Ovary (tissue), 9 donors: ENCODE results near the gene CSMD2. TPM values are rescaled to one million over a fixed set of nuclear protein-coding genes. Genes with fewer than 3 reads are reported as not detected.

Experiments
- DNase-seq, 5 donors: peaks; one replicate each; pipeline ENCODE4 v3.0.0-alpha.2; 2019 to 2020
- H3K27ac ChIP-seq, 2 donors: fragments of 200-600 bp; one replicate each; pipeline versions ENCODE4 v1.5.1 to v1.8.0; 2019 to 2022
- H3K27me3 ChIP-seq: fragments of 200-600 bp; one replicate; pipeline ENCODE4 v1.8.0; 2022
- H3K36me3 ChIP-seq: fragments of 200-600 bp; sonication (generic); one replicate; pipeline ENCODE4 v1.5.1; 2019
- H3K4me1 ChIP-seq: one replicate; pipeline ENCODE4 v1.8.1; 2013; ENCODE audit warnings: mild to moderate bottlenecking, moderate library complexity; ENCODE audit not compliant: insufficient read depth
- H3K4me3 ChIP-seq: fragments of 200-600 bp; sonication (generic); one replicate; pipeline ENCODE4 v1.5.1; 2017
- H3K9me3 ChIP-seq, 2 donors: fragments of 200-600 bp in 1 of 2; sonication (generic) in 1 of 2; one replicate each; pipeline versions ENCODE4 v1.5.1 to v1.8.1; 2013 to 2019; ENCODE audit warnings: mild to moderate bottlenecking in 1 of 2, moderate library complexity in 1 of 2
- CTCF ChIP-seq, 3 donors: fragments of 450-650 bp in 2 of 3; fragments of 200-600 bp in 1 of 3; IDR thresholded peaks; one replicate each; pipeline versions ENCODE4 v1.5.1 to v1.8.0; 2016 to 2022; ENCODE audit warnings: antibody characterized with exemption in 3 of 3, mild to moderate bottlenecking in 1 of 3
- EP300 ChIP-seq: sonication (generic); formaldehyde crosslinking; IDR thresholded peaks from one replicate; pipeline ENCODE4 v1.6.1; 2017; ENCODE audit warnings: antibody characterized with exemption
- POLR2A ChIP-seq: fragments of 450-650 bp; IDR thresholded peaks from one replicate; pipeline ENCODE4 v1.6.1; 2017; ENCODE audit warnings: antibody characterized with exemption, mild to moderate bottlenecking, moderate library complexity
- WGBS, 3 donors: extraction: QIAGEN DNeasy Blood & Tissue Kit in 1 of 3; methylation state at CpG; one replicate each; pipeline versions ENCODE4 v1.1.5 to v1.1.7; 2013 to 2017; 5-methylcytosine and 5-hydroxymethylcytosine counted together
- intact Hi-C, 4 donors: fragments of 100-400 bp; cut with DNase I; formaldehyde crosslinking; loops; one replicate each; pipeline versions ENCODE4 v1.11.0 to v1.15.1; 2022 to 2023
- polyA plus RNA-seq, 2 donors: library from polyadenylated mRNA; stranded (reverse); fragments of 200-250 nt in 1 of 2; fragments of 350-450 nt in 1 of 2; fragmentation: Illumina TruSeq in 1 of 2; extraction: RNeasy Lipid Tissue Mini Kit (QIAGEN cat#74804) in 1 of 2; gene quantifications; one replicate each; pipeline ENCODE4 v1.2.3, GENCODE V29; 2013 to 2014
- total RNA-seq, 7 donors: library from RNA; depleted of rRNA in 2 of 7; stranded (reverse); fragments of >200 nt in 2 of 7; fragmentation: NEBNext Ultra II Directional in 3 of 7; extraction: Animal tissue kit (Norgen Biotek cat#: 25700) in 3 of 7; gene quantifications; one replicate each; pipeline versions ENCODE4 v1.1.0 to v1.2.4, GENCODE V29; 2016 to 2023
- donor health status: DM: no; HTN: no; CAD: no; lungs with moderate emphysema.
- donor health status: DM: no; HTN: no; CAD: no.
- donor health status: Bipolar disorder and iron deficiency.
- donor health status: DM: yes; HTN: yes; CAD: no.
- donor health status: DM: no; HTN: no; CAD: no.
- donor health status: DM: yes; HTN: yes; CAD: no.

CSMD2 gene
- total and polyA plus RNA-seq, 9 donors: 0.04 to 1.6 (median 0.18) TPM; not detected in 3

GRCh38 chr1:33876970-33877650 lies 287.9 kb downstream of the CSMD2 start:
- Histone ChIP-seq H3K4me1 (no peaks in the 10 kb centered on the region), H3K9me3 (no peaks in the 10 kb centered on the region), H3K27ac (no peak overlapping the region), H3K27me3 (no peaks in the 10 kb centered on the region), H3K4me3 (no peak overlapping the region), H3K36me3 (no peaks in the 10 kb centered on the region)
- no peak for TF ChIP-seq EP300
- TF ChIP-seq POLR2A: no peak
- TF ChIP-seq CTCF (IDR thresholded peaks at IDR 0.05): no peak
- intact Hi-C loops: no loop called here
- DNase-seq: no peak
- 64 to 67% (median 66%) methylated on average over 5 of the region's 5 CpGs for WGBS, 3 donors

GRCh38 chr1:33875862-33876261 lies 289.2 kb downstream of the CSMD2 start:
- Histone ChIP-seq H3K4me3 (no peak overlapping the region), H3K27me3 (no peaks in the 10 kb centered on the region), H3K4me1 (no peaks in the 10 kb centered on the region), H3K9me3 (no peaks in the 10 kb centered on the region), H3K36me3 (no peaks in the 10 kb centered on the region), H3K27ac (no peak overlapping the region)
- intact Hi-C loops: no loop called here
- no peak for TF ChIP-seq EP300
- DNase-seq: no peak
- WGBS, 3 donors: 35 to 56% (median 36%) methylated on average over 3 of the region's 3 CpGs

GRCh38 chr1:33874636-33875035 lies 290.4 kb downstream of the CSMD2 start:
- Histone ChIP-seq H3K36me3 (no peaks in the 10 kb centered on the region), H3K9me3 (no peaks in the 10 kb centered on the region), H3K4me3 (no peak overlapping the region), H3K27ac (no peak overlapping the region), H3K27me3 (no peaks in the 10 kb centered on the region), H3K4me1 (no peaks in the 10 kb centered on the region)
- intact Hi-C loops: no loop called here
- no peak for TF ChIP-seq POLR2A
- TF ChIP-seq CTCF (IDR thresholded peaks at IDR 0.05): no peak
- no peak for TF ChIP-seq EP300
- no peak for DNase-seq
- 83 to 90% (median 83%) methylated on average over 7 of the region's 7 CpGs for WGBS, 3 donors

- Histone ChIP-seq H3K27me3 (no peaks in the 10 kb centered on the region), H3K4me1 (no peaks in the 10 kb centered on the region), H3K4me3 (no peak overlapping the region), H3K36me3 (no peaks in the 10 kb centered on the region), H3K9me3 (no peaks in the 10 kb centered on the region), H3K27ac (no peak overlapping the region)
- DNase-seq: no peak
- WGBS, 3 donors: 55 to 64% (median 61%) methylated on average over 2 of the region's 2 CpGs
- intact Hi-C loops: no loop called here
- TF ChIP-seq POLR2A (no peak), CTCF (IDR thresholded peaks at IDR 0.05) (no peak), EP300 (no peak)
Measured at GRCh38 chr1:33872683-33873082, 292.3 kb downstream of the CSMD2 start.

DNA sequence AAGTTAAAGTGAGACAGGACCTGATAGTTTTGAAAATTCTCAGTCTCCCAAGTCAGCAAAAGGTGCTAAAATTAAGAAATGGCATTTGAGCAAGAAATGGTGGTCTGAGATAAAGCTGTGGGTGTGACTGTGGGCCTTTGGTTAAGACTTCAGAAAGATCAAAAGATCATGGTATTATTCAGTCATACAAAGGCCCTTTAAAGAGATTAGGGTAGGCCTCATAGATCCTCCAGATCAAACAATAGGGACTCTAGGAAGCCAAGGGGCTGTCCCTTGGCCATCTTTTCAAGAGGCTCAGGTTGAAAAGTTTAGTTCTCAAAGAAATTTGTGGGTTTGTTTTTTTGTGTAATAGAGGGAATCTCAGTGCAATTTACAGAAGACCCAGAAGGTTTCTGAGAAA lies 292.8 kb downstream of the CSMD2 start:
- intact Hi-C loops: no loop called here
- Histone ChIP-seq H3K4me1 (no peaks in the 10 kb centered on the region), H3K27ac (no peak overlapping the region), H3K9me3 (no peaks in the 10 kb centered on the region), H3K4me3 (no peak overlapping the region), H3K27me3 (no peaks in the 10 kb centered on the region), H3K36me3 (no peaks in the 10 kb centered on the region)
- DNase-seq: no peak
- TF ChIP-seq CTCF (IDR thresholded peaks at IDR 0.05) (no peak), POLR2A (no peak), EP300 (no peak)
